Fibroblast of the aortic adventitia (primary cell): ENCODE data around the gene TLDC2. TPM values are rescaled to one million over a fixed set of nuclear protein-coding genes. Genes with fewer than 3 reads are reported as not detected.

Experiments
- DNase-seq: peaks from one replicate; pipeline ENCODE4 v3.0.0-alpha.2; 2010; ENCODE audit warnings: low read depth
- H3K4me3 ChIP-seq: 2 replicates; pipeline ENCODE4 v1.5.1; 2011; ENCODE audit warnings: low read depth, mild to moderate bottlenecking, control low read depth, low read length, moderate library complexity
- CTCF ChIP-seq: IDR thresholded peaks from 2 replicates; pipeline ENCODE4 v1.5.1; 2011; ENCODE audit warnings: mild to moderate bottlenecking, low read length, control low read depth, inconsistent platforms; ENCODE audit not compliant: insufficient read depth
- total RNA-seq: library from RNA; depleted of rRNA; stranded (reverse); fragments of >200 nt; gene quantifications from 2 replicates; pipeline ENCODE4 v1.2.3, GENCODE V29; 2012; ENCODE audit warnings: low replicate concordance

The TLDC2 gene
- total RNA-seq, 1 donor, result 0.18 TPM

- peak; percentile 96 for DNase-seq
- no peak for TF ChIP-seq CTCF
- H3K4me3 ChIP-seq, result no peak overlapping the region
Measured at GRCh38 chr20:36847009-36847709, 28.8 kb upstream of the TLDC2 start.

GRCh38 chr20:36847710-36848040, 28.3 kb upstream of the TLDC2 start:
- no peak for TF ChIP-seq CTCF
- H3K4me3 ChIP-seq, result no peak overlapping the region
- DNase-seq, result peak; percentile 40

GRCh38 chr20:36848078-36848660, 27.8 kb upstream of the TLDC2 start:
- peak; percentile 90 for DNase-seq
- TF ChIP-seq CTCF, result no peak
- peak overlapping the region; percentile 3 for H3K4me3 ChIP-seq

- TF ChIP-seq CTCF, result no peak
- no peak for DNase-seq
- H3K4me3 ChIP-seq, result peak overlapping the region; percentile 3
Measured at GRCh38 chr20:36848677-36849076, 27.3 kb upstream of the TLDC2 start.

GRCh38 chr20:36849333-36850065, 26.4 kb upstream of the TLDC2 start:
- DNase-seq, result no peak
- TF ChIP-seq CTCF, result no peak
- H3K4me3 ChIP-seq, result no peak overlapping the region

- no peak for TF ChIP-seq CTCF
- no peak overlapping the region for H3K4me3 ChIP-seq
- DNase-seq, result no peak
Measured at GRCh38 chr20:36850759-36851158, 25.2 kb upstream of the TLDC2 start.
